ENCODE data around the gene ZBTB7C. TPM values are rescaled to one million over a fixed set of nuclear protein-coding genes. Genes with fewer than 3 reads are reported as not detected.

Gene ZBTB7C
- total RNA-seq, 1 donor from 2014 or later: 0.67 TPM

DNA sequence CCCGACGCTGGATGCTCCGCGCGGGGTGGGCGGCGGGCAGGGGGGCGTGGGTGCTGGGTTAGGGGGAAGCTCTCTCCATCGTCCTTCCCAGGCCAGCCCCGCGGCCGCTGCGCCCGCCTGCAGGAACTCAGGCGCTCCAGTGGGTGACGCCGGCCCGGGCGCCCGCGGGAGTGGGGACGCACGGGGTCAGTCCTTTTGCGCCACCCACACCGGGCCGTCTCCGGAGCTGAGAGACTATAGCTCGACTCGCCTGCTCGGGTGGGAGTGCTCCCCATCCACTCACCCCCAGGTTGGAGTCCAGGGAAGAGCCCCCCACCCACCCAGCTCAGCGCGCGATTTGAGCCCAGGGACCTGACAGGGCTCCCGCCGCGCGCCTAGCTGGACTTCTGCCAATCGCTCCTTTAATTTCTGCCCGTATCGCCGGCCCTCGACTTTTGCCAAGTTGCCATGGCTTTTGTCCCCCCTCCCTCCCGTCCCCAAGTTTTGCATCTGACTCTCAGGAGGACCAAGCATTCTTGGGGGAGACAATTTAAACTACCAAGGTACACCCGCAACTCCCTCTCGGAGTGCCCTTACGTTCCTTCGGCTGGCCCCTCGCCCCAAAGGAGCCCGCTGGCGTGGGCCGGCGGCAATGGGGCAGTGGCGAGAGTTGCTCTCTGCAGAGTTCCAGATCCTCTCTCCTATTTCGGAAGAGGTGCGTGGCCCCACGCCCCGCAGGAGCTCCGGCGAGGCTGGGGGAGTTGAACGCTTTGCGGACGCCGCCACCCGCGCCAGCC, 272.9 kb downstream of the ZBTB7C start:
- TF ChIP-seq, protein P1, sequence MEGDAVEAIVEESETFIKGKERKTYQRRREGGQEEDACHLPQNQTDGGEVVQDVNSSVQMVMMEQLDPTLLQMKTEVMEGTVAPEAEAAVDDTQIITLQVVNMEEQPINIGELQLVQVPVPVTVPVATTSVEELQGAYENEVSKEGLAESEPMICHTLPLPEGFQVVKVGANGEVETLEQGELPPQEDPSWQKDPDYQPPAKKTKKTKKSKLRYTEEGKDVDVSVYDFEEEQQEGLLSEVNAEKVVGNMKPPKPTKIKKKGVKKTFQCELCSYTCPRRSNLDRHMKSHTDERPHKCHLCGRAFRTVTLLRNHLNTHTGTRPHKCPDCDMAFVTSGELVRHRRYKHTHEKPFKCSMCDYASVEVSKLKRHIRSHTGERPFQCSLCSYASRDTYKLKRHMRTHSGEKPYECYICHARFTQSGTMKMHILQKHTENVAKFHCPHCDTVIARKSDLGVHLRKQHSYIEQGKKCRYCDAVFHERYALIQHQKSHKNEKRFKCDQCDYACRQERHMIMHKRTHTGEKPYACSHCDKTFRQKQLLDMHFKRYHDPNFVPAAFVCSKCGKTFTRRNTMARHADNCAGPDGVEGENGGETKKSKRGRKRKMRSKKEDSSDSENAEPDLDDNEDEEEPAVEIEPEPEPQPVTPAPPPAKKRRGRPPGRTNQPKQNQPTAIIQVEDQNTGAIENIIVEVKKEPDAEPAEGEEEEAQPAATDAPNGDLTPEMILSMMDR (IDR thresholded peaks at IDR 0.05; ENCODE audit: unreplicated experiment): no peak
- Mint-ChIP-seq H3K27ac (ENCODE audit: unreplicated experiment) (no peak overlapping the region), H3K4me1 (ENCODE audit: unreplicated experiment) (peaks cover 11% of the 10 kb centered on the region), H3K9me3 (ENCODE audit: unreplicated experiment) (no peaks in the 10 kb centered on the region), H3K36me3 (ENCODE audit: low read depth, unreplicated experiment) (peaks cover 4% of the 10 kb centered on the region), H3K4me3 (ENCODE audit: unreplicated experiment) (no peak overlapping the region), H3K27me3 (ENCODE audit: unreplicated experiment) (peaks cover 18% of the 10 kb centered on the region)
- DNase-seq (ENCODE audit: low spot score): peak; percentile 30

DNA sequence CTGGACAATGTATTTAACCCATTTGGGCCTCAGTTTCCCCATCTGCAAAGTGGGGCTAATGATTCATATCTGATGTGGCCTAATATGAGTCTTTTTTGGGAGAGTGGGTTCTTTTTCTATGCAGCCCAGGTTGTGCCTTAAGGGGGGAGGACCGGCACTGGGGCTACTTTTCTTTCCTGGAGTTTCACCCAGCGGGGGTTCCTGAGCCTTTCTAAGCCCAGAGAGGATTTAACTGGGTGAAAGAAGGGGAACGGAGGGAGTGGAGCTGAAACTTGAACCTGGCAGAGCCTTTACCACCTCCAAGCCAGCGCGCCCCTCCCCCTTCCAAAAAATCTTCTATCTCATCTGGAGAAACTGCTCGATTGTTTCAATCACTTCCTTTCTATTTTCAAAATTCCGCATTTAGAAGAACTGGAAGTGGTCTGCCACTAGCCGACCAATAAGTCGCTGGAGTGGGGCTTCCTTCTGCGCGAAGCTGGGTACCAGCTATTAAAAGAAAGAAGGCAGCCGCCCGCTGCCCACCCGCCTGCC, 273.7 kb downstream of the ZBTB7C start:
- H3K4me1 Mint-ChIP-seq (ENCODE audit: unreplicated experiment): peaks cover 11% of the 10 kb centered on the region
- H3K4me3 Mint-ChIP-seq (ENCODE audit: unreplicated experiment): peak overlapping the region; percentile 53
- peaks cover 14% of the 10 kb centered on the region for H3K27me3 Mint-ChIP-seq (ENCODE audit: unreplicated experiment)
- no peaks in the 10 kb centered on the region for H3K9me3 Mint-ChIP-seq (ENCODE audit: unreplicated experiment)
- DNase-seq (ENCODE audit: low spot score): no peak
- TF ChIP-seq, protein P1 (IDR thresholded peaks at IDR 0.05; ENCODE audit: unreplicated experiment): no peak
- H3K27ac Mint-ChIP-seq (ENCODE audit: unreplicated experiment): no peak overlapping the region
- peaks cover 4% of the 10 kb centered on the region for H3K36me3 Mint-ChIP-seq (ENCODE audit: low read depth, unreplicated experiment)

DNA sequence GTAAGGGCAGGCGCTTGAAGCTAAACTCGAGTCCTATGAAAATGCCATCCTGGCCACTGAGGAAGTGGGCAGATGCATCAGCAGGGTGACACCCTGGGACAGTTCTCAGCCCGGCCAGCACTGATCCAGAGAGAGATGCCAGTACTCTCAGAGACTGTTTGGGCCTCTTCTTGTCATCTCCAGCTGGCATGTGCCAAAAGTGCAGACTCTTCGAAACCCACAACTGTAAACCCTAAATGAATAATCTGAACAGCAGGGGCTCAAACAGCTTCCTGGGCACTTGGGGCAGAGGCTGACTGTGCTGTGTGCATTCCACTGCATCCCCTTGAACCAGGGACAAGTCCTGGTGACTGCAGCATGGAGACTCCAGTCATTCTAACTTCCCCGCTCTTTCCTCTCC, 274.6 kb downstream of the ZBTB7C start:
- Mint-ChIP-seq H3K36me3 (ENCODE audit: low read depth, unreplicated experiment) (peaks cover 4% of the 10 kb centered on the region), H3K4me3 (ENCODE audit: unreplicated experiment) (no peak overlapping the region), H3K27ac (ENCODE audit: unreplicated experiment) (no peak overlapping the region), H3K27me3 (ENCODE audit: unreplicated experiment) (peaks cover 16% of the 10 kb centered on the region), H3K9me3 (ENCODE audit: unreplicated experiment) (no peaks in the 10 kb centered on the region), H3K4me1 (ENCODE audit: unreplicated experiment) (peaks cover 11% of the 10 kb centered on the region)
- TF ChIP-seq, protein P1 (IDR thresholded peaks at IDR 0.05; ENCODE audit: unreplicated experiment): no peak
- DNase-seq (ENCODE audit: low spot score): no peak

DNA sequence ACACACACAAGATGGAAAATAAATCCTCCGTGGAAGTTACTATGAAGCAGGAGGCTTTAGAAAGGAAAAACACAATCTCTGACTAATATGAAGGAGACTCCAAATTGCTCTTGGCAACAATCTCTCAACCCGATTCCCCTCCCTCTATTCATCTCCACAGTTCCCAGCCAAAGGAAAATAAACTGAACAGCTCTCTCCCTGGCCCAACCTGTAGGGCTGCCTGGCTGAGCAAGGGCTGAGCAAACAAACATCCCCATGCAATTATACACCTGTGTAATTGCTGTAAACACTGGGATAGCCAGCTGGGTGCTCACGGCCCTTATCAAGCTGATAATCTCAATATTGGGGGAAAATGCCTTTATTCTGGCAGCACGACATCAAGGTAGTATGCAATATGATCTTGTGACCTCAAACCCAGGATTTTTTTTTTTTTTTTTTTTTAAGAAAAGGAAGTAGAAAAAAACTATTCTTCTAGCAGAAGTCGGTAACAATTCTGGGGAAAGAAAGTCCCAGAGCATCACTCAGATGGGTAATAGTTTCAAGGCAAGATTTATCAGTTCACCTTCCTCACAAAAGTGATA, 275.4 kb downstream of the ZBTB7C start:
- no peak overlapping the region for H3K27ac Mint-ChIP-seq (ENCODE audit: unreplicated experiment)

More for the DNA sequence above, 275.4 kb downstream of the ZBTB7C start:
- DNase-seq (ENCODE audit: low spot score): no peak
- TF ChIP-seq, protein P1 (IDR thresholded peaks at IDR 0.05; ENCODE audit: unreplicated experiment): no peak
- H3K27me3 Mint-ChIP-seq (ENCODE audit: unreplicated experiment): peaks cover 15% of the 10 kb centered on the region
- H3K4me3 Mint-ChIP-seq (ENCODE audit: unreplicated experiment): no peak overlapping the region
- H3K36me3 Mint-ChIP-seq (ENCODE audit: low read depth, unreplicated experiment): peaks cover 4% of the 10 kb centered on the region
- H3K9me3 Mint-ChIP-seq (ENCODE audit: unreplicated experiment): no peaks in the 10 kb centered on the region
- peaks cover 11% of the 10 kb centered on the region for H3K4me1 Mint-ChIP-seq (ENCODE audit: unreplicated experiment)

Measured in endothelial cell (in vitro differentiated cells).